ENCODE data around the gene KLK14. TPM values are rescaled to one million over a fixed set of nuclear protein-coding genes. Genes with fewer than 3 reads are reported as not detected.

KLK14 gene
- total and polyA plus RNA-seq, 2 experiments from 2014 or later = 0.13 TPM; not detected in 1

- TF ChIP-seq CTCF (IDR thresholded peaks at IDR 0.05; ENCODE audit: poor library complexity) (no peak), EZH2 (IDR thresholded peaks at IDR 0.05; ENCODE audit: borderline replicate concordance) (no peak), EZH2phosphoT487 (IDR thresholded peaks at IDR 0.05; ENCODE audit: low read depth, severe bottlenecking, unreplicated experiment) (no peak)
- Histone ChIP-seq H3K27ac (no peak overlapping the region), H3K79me2 (no peaks in the 10 kb centered on the region), H4K20me1 (ENCODE audit: insufficient read depth, poor library complexity, severe bottlenecking) (no peaks in the 10 kb centered on the region), H3K9me2 (replicated peaks; ENCODE audit: insufficient read depth) (no peaks in the 10 kb centered on the region), H3K9me3 (ENCODE audit: low read depth) (no peaks in the 10 kb centered on the region), H2AFZ (no peak overlapping the region), H3K4me3 (no peak overlapping the region), H3K4me1 (ENCODE audit: insufficient read depth) (peaks cover 13% of the 10 kb centered on the region), H3K36me3 (replicated peaks; ENCODE audit: insufficient read depth, low read depth) (no peaks in the 10 kb centered on the region), H3K27me3 (no peaks in the 10 kb centered on the region), H3K4me2 (no peak overlapping the region)
- DNase-seq (ENCODE audit: low spot score) = no peak
- 88% methylated on average over 16 of the region's 16 CpGs for WGBS (ENCODE audit: low lambda C conversion rate, missing lambda C conversion rate)
Measured at GRCh38 chr19:51125421-51126075, 42.9 kb upstream of the KLK14 start.

DNA sequence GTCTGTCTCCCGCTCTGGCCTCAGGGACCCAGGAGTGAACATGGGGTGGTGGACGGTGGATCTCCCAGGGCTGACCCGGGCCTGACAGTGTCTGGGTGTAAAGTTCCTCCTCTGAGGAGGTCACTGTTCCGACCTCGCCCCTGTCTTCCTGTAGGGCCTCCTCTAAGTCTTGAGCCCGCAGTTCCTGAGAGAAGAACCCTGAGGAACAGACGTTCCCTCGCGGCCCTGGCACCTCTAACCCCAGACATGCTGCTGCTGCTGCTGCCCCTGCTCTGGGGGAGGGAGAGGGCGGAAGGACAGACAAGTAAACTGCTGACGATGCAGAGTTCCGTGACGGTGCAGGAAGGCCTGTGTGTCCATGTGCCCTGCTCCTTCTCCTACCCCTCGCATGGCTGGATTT lies 42.0 kb upstream of the KLK14 start, which contains the start of gene SIGLEC9:
Gene SIGLEC9, plus strand, starts transcription at position 178 of the 400 bp plus-strand sequence. Its CDS starts 69 bp downstream, at position 247.
- no peaks in the 10 kb centered on the region for H3K36me3 ChIP-seq (replicated peaks; ENCODE audit: insufficient read depth, low read depth)
- TF ChIP-seq CTCF (IDR thresholded peaks at IDR 0.05; ENCODE audit: poor library complexity) = no peak
- TF ChIP-seq EZH2 (IDR thresholded peaks at IDR 0.05; ENCODE audit: borderline replicate concordance) = no peak
- no peak for TF ChIP-seq EZH2phosphoT487 (IDR thresholded peaks at IDR 0.05; ENCODE audit: low read depth, severe bottlenecking, unreplicated experiment)
- no peaks in the 10 kb centered on the region for H3K9me3 ChIP-seq (ENCODE audit: low read depth)
- no peak within 1 kb of the TSS for H3K27ac ChIP-seq
- no peak within 1 kb of the TSS for H3K4me3 ChIP-seq
- H4K20me1 ChIP-seq (ENCODE audit: insufficient read depth, poor library complexity, severe bottlenecking) = no peaks in the 10 kb centered on the region
- H3K4me1 ChIP-seq (ENCODE audit: insufficient read depth) = peaks cover 13% of the 10 kb centered on the region
- H3K9me2 ChIP-seq (replicated peaks; ENCODE audit: insufficient read depth) = no peaks in the 10 kb centered on the region
- H2AFZ ChIP-seq = no peak within 1 kb of the TSS
- H3K4me2 ChIP-seq = no peak within 1 kb of the TSS
- H3K27me3 ChIP-seq = no peaks in the 10 kb centered on the region
- DNase-seq (ENCODE audit: low spot score) = no peak
- no peaks in the 10 kb centered on the region for H3K79me2 ChIP-seq
- 88% methylated on average over 11 of the region's 14 CpGs for WGBS (ENCODE audit: low lambda C conversion rate, missing lambda C conversion rate)

GRCh38 chr19:51124216-51124615 lies 41.5 kb upstream of the KLK14 start:
- 86% methylated on average over 5 of the region's 9 CpGs for WGBS (ENCODE audit: low lambda C conversion rate, missing lambda C conversion rate)
- no peak for DNase-seq (ENCODE audit: low spot score)
- Histone ChIP-seq H3K9me3 (ENCODE audit: low read depth) (no peaks in the 10 kb centered on the region), H3K4me1 (ENCODE audit: insufficient read depth) (peaks cover 10% of the 10 kb centered on the region), H2AFZ (no peak overlapping the region), H3K27me3 (no peaks in the 10 kb centered on the region), H3K27ac (no peak overlapping the region), H3K4me3 (no peak overlapping the region), H3K9me2 (replicated peaks; ENCODE audit: insufficient read depth) (no peaks in the 10 kb centered on the region), H3K79me2 (no peaks in the 10 kb centered on the region), H3K36me3 (replicated peaks; ENCODE audit: insufficient read depth, low read depth) (no peaks in the 10 kb centered on the region), H4K20me1 (ENCODE audit: insufficient read depth, poor library complexity, severe bottlenecking) (no peaks in the 10 kb centered on the region), H3K4me2 (no peak overlapping the region)
- TF ChIP-seq CTCF (IDR thresholded peaks at IDR 0.05; ENCODE audit: poor library complexity) (no peak), EZH2 (IDR thresholded peaks at IDR 0.05; ENCODE audit: borderline replicate concordance) (no peak), EZH2phosphoT487 (IDR thresholded peaks at IDR 0.05; ENCODE audit: low read depth, severe bottlenecking, unreplicated experiment) (no peak)
